ENCODE measurements around the gene ZNF267. TPM values are rescaled to one million over a fixed set of nuclear protein-coding genes. Genes with fewer than 3 reads are reported as not detected.
A peak's percentile ranks its signal among the peaks of the same experiment; 100 is the strongest.
"Not testable (repeated sequence)": the region's sequence is repeated elsewhere in the genome, so short reads cannot be mapped to it uniquely, and the experiment has no call there.

ZNF267 gene
- total RNA-seq, result 10 to 100 TPM in 1 of 4 donors, 1 to 10 TPM in 3; 6.5 to 13.3 (median 8.2) TPM

- Histone ChIP-seq H3K4me1 (peaks cover 16 to 23% of the 10 kb centered on the region in 2 donors), H3K9me3 (no peaks in the 10 kb centered on the region), H3K36me3 (no peaks in the 10 kb centered on the region), H3K27ac (peak within 1 kb of the TSS; percentile 76 to 92 (median 84)), H3K27me3 (no peaks in the 10 kb centered on the region), H3K4me3 (peak within 1 kb of the TSS; percentile 77 to 98 (median 88))
- ATAC-seq (peak; percentile 97 to 98), DNase-seq (peak; percentile 88 to 94)
- intact Hi-C loops (cut with DNase I; ENCODE audit: low total_unique reads), result loop anchor here (5.0 to 10.0 kb wide), 2 partner anchors 369 to 401 kb away; partner anchors contain the start of genes RUSF1 and TGFB1I1
- TF ChIP-seq, protein P1, sequence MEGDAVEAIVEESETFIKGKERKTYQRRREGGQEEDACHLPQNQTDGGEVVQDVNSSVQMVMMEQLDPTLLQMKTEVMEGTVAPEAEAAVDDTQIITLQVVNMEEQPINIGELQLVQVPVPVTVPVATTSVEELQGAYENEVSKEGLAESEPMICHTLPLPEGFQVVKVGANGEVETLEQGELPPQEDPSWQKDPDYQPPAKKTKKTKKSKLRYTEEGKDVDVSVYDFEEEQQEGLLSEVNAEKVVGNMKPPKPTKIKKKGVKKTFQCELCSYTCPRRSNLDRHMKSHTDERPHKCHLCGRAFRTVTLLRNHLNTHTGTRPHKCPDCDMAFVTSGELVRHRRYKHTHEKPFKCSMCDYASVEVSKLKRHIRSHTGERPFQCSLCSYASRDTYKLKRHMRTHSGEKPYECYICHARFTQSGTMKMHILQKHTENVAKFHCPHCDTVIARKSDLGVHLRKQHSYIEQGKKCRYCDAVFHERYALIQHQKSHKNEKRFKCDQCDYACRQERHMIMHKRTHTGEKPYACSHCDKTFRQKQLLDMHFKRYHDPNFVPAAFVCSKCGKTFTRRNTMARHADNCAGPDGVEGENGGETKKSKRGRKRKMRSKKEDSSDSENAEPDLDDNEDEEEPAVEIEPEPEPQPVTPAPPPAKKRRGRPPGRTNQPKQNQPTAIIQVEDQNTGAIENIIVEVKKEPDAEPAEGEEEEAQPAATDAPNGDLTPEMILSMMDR (IDR thresholded peaks at IDR 0.05 in 4 of 5, conservative IDR thresholded peaks at IDR 0.05 in 1 of 5), result no peak
- peak; percentile 76 to 77 for TF ChIP-seq POLR2A (IDR thresholded peaks at IDR 0.05)
- in situ Hi-C loops (cut with MboI; ENCODE audit: low sequenced_read_pairs in 4 of 4), result loop anchor here (25.0 kb wide), 5 partner anchors 361 to 1036 kb away; partner anchors contain the start of genes HSD3B7 (in 3 of the 4), FUS (in 2 of the 4), RUSF1 (in 2 of the 4) and STX1B (in 1 of the 4)
These were observed at the start of gene ZNF267 for GRCh38 chr16:31873556-31874365. ZNF267 (plus strand) TSS chr16:31873807; CDS start chr16:31873967, 160 bp downstream.

- no peaks in the 10 kb centered on the region for H3K9me3 ChIP-seq
- no peaks in the 10 kb centered on the region for H3K36me3 ChIP-seq
- intact Hi-C loops (cut with DNase I; ENCODE audit: low total_unique reads) (no loop called here), in situ Hi-C loops (cut with MboI; ENCODE audit: low sequenced_read_pairs in 4 of 4) (no loop called here)
- DNase-seq (no peak), ATAC-seq (no peak)
- TF ChIP-seq, protein P1 (IDR thresholded peaks at IDR 0.05 in 4 of 5, conservative IDR thresholded peaks at IDR 0.05 in 1 of 5), result no peak
- TF ChIP-seq POLR2A (IDR thresholded peaks at IDR 0.05), result no peak
- H3K4me1 ChIP-seq, result no peaks in the 10 kb centered on the region
- no peaks in the 10 kb centered on the region for H3K27me3 ChIP-seq
- no peak overlapping the region for H3K4me3 ChIP-seq
- H3K27ac ChIP-seq, result no peak overlapping the region
These were observed 40.6 kb upstream of the ZNF267 start for GRCh38 chr16:31833047-31833446.

DNA sequence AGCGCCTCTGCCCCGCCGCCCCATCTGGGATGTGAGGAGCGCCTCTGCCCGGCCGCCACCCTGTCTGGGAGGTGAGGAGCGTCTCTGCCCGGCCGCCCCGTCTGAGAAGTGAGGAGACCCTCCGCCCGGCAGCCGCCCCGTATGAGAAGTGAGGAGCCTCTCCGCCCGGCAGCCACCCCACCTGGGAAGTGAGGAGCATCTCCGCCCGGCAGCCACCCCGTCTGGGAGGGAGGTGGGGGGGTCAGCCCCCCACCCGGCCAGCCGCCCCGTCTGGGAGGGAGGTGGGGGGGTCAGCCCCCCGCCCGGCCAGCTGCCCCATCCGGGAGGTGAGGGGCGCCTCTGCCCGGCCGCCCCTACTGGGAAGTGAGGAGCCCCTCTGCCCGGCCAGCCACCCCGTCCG is 37.2 kb upstream of the ZNF267 start:
- in situ Hi-C loops (cut with MboI; ENCODE audit: low sequenced_read_pairs in 4 of 4); H3K4me3 ChIP-seq; H3K27ac ChIP-seq; intact Hi-C loops (cut with DNase I; ENCODE audit: low total_unique reads); ATAC-seq; H3K9me3 ChIP-seq; H3K36me3 ChIP-seq; H3K4me1 ChIP-seq; DNase-seq; H3K27me3 ChIP-seq: not testable (repeated sequence)

DNA sequence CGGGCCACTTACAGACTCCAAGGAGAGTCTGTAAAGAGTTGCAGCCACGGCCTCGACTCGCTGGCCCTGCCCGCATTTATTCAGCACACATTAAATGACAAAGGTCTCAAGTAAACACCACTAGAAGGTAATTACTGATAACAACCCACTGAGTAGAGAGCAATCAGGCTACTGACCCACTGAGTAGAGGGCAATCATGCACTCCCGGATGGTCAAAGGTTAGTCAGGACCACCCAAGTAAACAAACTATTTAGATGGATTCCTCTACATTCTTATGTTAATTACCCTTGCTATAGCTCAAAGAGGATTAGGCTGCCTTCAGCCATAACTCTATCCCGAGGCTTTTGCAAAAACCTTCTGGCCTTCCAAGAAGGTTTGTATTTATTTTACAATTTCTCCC is 30.7 kb upstream of the ZNF267 start:
- H3K4me1 ChIP-seq, result no peaks in the 10 kb centered on the region
- H3K27me3 ChIP-seq, result no peaks in the 10 kb centered on the region
- ATAC-seq (no peak), DNase-seq (no peak)
- H3K9me3 ChIP-seq, result no peaks in the 10 kb centered on the region
- no peak overlapping the region for H3K27ac ChIP-seq
- intact Hi-C loops (cut with DNase I; ENCODE audit: low total_unique reads), result no loop called here
- in situ Hi-C loops (cut with MboI; ENCODE audit: low sequenced_read_pairs in 4 of 4), result no loop called here
- no peak overlapping the region for H3K4me3 ChIP-seq
- no peak for TF ChIP-seq POLR2A (IDR thresholded peaks at IDR 0.05)
- TF ChIP-seq, protein P1 (IDR thresholded peaks at IDR 0.05 in 4 of 5, conservative IDR thresholded peaks at IDR 0.05 in 1 of 5), result no peak
- H3K36me3 ChIP-seq, result no peaks in the 10 kb centered on the region

GRCh38 chr16:31848572-31848971 is 25.0 kb upstream of the ZNF267 start:
- DNase-seq; H3K36me3 ChIP-seq; H3K27me3 ChIP-seq; in situ Hi-C loops (cut with MboI; ENCODE audit: low sequenced_read_pairs in 4 of 4); ATAC-seq; H3K9me3 ChIP-seq; H3K27ac ChIP-seq; H3K4me1 ChIP-seq; H3K4me3 ChIP-seq; intact Hi-C loops (cut with DNase I; ENCODE audit: low total_unique reads): not testable (repeated sequence)
